Tibial nerve (tissue), 4 donors: ENCODE measurements around the gene RPTOR. TPM values are rescaled to one million over a fixed set of nuclear protein-coding genes. Genes with fewer than 3 reads are reported as not detected.

ENCODE experiments used
- DNase-seq, 2 donors: peaks; one replicate each; pipeline ENCODE4 v3.0.0-alpha.2; 2019; ENCODE audit warnings: low spot score in 2 of 2
- H3K27ac ChIP-seq, 4 donors: fragments of 200-600 bp; sonication (generic) in 3 of 4; one replicate each; pipeline ENCODE4 v1.5.1; 2017 to 2019; ENCODE audit warnings: mild to moderate bottlenecking in 1 of 4
- H3K27me3 ChIP-seq, 2 donors: fragments of 200-600 bp; sonication (generic) in 1 of 2; one replicate each; pipeline versions ENCODE4 v1.5.1 to v1.6.0; 2017 to 2019
- H3K36me3 ChIP-seq, 3 donors: fragments of 200-600 bp; sonication (generic); one replicate each; pipeline ENCODE4 v1.5.1; 2018 to 2019
- H3K4me1 ChIP-seq, 4 donors: fragments of 200-600 bp; sonication (generic) in 3 of 4; one replicate each; pipeline ENCODE4 v1.5.1; 2017 to 2019
- H3K4me3 ChIP-seq, 4 donors: fragments of 200-600 bp; sonication (generic) in 3 of 4; one replicate each; pipeline ENCODE4 v1.5.1; 2017 to 2019; ENCODE audit warnings: mild to moderate bottlenecking in 1 of 4, moderate library complexity in 1 of 4
- H3K9me3 ChIP-seq, 4 donors: fragments of 200-600 bp; sonication (generic) in 3 of 4; one replicate each; pipeline ENCODE4 v1.5.1; 2017 to 2019
- CTCF ChIP-seq, 5 experiments: fragments of 200-600 bp in 3 of 5; fragments of 450-650 bp in 2 of 5; sonication (generic) in 3 of 5; IDR thresholded peaks; one replicate each; pipeline ENCODE4 v1.5.1; 2016 to 2019; ENCODE audit warnings: antibody characterized with exemption in 5 of 5, mild to moderate bottlenecking in 3 of 5, moderate library complexity in 2 of 5
- EP300 ChIP-seq, 2 donors: sonication (generic); formaldehyde crosslinking; IDR thresholded peaks; one replicate each; pipeline ENCODE4 v1.6.1; 2017; ENCODE audit warnings: antibody characterized with exemption in 2 of 2, mild to moderate bottlenecking in 1 of 2
- POLR2A ChIP-seq, 2 donors: fragments of 450-650 bp; IDR thresholded peaks; one replicate each; pipeline ENCODE4 v1.6.1; 2017; ENCODE audit warnings: antibody characterized with exemption in 2 of 2, mild to moderate bottlenecking in 2 of 2, moderate library complexity in 2 of 2
- WGBS, 2 donors: methylation state at CpG; one replicate each; pipeline ENCODE4 v1.1.5; 2018; 5-methylcytosine and 5-hydroxymethylcytosine counted together
- total RNA-seq, 4 donors: library from RNA; depleted of rRNA; stranded (reverse); fragments of >200 nt; gene quantifications; one replicate each; pipeline ENCODE4 v1.1.0, GENCODE V29; 2016

The RPTOR gene
- total RNA-seq, 4 donors from 2014 or later: 34.7 to 56.4 (median 40.1) TPM

DNA sequence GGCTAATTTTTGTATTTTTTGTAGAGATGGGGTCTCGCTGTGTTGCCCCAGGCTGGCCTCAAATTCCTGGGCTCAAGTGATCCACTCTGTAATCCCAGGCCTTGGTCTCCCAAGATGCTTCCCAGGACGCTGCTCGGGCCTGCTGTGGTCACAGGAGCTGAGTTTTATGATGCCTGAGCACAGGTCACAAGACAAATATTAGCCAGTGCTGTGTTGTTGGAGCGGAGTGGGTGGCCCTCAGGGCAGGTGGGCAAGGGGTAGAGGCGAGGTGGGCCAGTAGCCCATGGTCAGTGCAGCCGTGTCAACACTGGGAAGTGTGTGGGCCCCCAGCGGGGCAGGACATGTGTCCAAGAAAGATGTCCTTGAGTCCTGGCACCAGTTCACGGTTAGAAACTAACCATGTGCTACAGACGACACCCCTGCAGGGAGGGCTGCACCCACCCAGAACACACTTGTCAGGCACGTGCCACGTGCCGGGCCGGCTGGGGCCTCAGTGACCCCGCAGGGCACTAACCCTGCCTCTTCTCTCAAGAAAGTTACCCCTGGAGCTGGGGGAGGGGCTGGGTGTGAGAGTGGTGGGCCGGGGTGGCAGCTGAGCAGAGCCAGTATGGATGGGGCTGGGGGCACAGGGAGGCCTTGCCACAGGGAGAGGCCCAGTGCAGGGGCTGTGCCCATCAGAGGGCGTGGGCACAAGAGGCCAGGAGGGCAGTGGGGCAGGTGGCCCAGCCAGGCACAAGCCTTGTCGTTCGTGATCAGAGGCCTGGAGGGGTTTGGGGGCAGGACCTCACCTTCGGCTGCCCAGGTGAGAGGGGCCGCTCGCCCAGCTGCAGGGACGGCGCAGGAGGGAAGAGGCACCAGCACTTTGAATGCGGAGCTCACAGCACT lies 343.9 kb downstream of the RPTOR start:
- WGBS, 2 donors: 94 to 95% methylated on average over 24 of the region's 24 CpGs
- no peak for DNase-seq
- peaks cover 0 to 92% (median 0%) of the 10 kb centered on the region in 3 donors for H3K36me3 ChIP-seq

GRCh38 chr17:80889231-80890195 lies 344.9 kb downstream of the RPTOR start:
- DNase-seq: no peak
- Histone ChIP-seq H3K27ac (no peak overlapping the region), H3K27me3 (no peaks in the 10 kb centered on the region), H3K36me3 (peaks cover 0 to 92% (median 2%) of the 10 kb centered on the region in 3 donors), H3K9me3 (no peaks in the 10 kb centered on the region), H3K4me1 (no peaks in the 10 kb centered on the region), H3K4me3 (no peak overlapping the region)
- TF ChIP-seq EP300 (IDR thresholded peaks at IDR 0.05) (no peak), CTCF (IDR thresholded peaks at IDR 0.05) (no peak), POLR2A (IDR thresholded peaks at IDR 0.05) (no peak)
- 80 to 93% methylated on average over 31 to 35 of the region's 40 CpGs for WGBS, 2 donors

More for the DNA sequence above, 343.9 kb downstream of the RPTOR start:
- no peaks in the 10 kb centered on the region for H3K9me3 ChIP-seq
- no peaks in the 10 kb centered on the region for H3K4me1 ChIP-seq
- no peak overlapping the region for H3K27ac ChIP-seq
- H3K4me3 ChIP-seq: no peak overlapping the region
- H3K27me3 ChIP-seq: no peaks in the 10 kb centered on the region
- TF ChIP-seq CTCF (IDR thresholded peaks at IDR 0.05) (no peak), EP300 (IDR thresholded peaks at IDR 0.05) (no peak), POLR2A (IDR thresholded peaks at IDR 0.05) (no peak)

DNA sequence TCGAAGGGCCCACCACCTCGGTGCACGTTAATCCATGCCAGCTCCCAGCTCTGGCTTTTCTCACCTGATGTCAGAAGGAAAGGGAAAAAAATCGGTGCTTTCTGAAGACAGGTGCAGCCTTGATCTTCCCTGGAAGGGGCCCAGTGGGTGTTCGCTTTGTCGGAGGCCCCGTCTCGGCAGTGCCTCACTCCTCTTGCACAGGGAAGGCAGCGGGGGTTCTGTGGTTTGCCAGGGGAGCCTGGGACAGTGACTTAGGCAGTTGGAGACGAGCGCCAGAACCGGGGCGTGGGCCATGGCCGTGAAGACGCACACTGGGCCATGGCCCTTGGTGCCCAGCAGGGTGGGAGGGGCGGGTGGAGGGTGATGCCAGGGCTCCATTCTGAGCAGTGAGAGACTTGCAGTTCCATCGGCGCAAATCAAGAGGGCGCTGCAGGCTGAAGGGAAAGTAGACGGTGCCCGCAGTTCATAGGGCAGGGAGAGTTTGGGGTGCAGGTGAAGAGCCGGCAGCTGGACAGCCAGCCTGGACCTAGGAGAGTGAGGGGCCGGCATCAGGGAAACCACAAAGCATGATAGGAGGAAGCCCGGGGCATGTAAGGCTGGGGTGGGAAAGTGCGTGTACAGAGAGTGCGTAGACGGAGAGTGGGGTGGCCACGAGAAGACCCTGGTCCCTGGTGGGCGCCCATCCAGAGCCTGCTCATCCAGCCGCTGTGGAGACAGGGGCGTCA lies 345.7 kb downstream of the RPTOR start:
- TF ChIP-seq EP300 (IDR thresholded peaks at IDR 0.05): no peak
- no peak for TF ChIP-seq CTCF (IDR thresholded peaks at IDR 0.05)
- no peak for TF ChIP-seq POLR2A (IDR thresholded peaks at IDR 0.05)
- H3K27me3 ChIP-seq: no peaks in the 10 kb centered on the region
- no peaks in the 10 kb centered on the region for H3K9me3 ChIP-seq
- no peak overlapping the region for H3K4me3 ChIP-seq
- 92% methylated on average over 31 of the region's 31 CpGs for WGBS, 2 donors
- DNase-seq: no peak
- H3K4me1 ChIP-seq: no peaks in the 10 kb centered on the region
- peaks cover 0 to 92% (median 2%) of the 10 kb centered on the region in 3 donors for H3K36me3 ChIP-seq
- H3K27ac ChIP-seq: peak overlapping the region in 1 of 4 donors; percentile 23

GRCh38 chr17:80890921-80891396 lies 346.3 kb downstream of the RPTOR start:
- Histone ChIP-seq H3K4me3 (no peak overlapping the region), H3K36me3 (peaks cover 0 to 91% (median 2%) of the 10 kb centered on the region in 3 donors), H3K27ac (peak overlapping the region in 2 of 4 donors; percentile 23 to 47), H3K27me3 (no peaks in the 10 kb centered on the region), H3K9me3 (no peaks in the 10 kb centered on the region), H3K4me1 (no peaks in the 10 kb centered on the region)
- DNase-seq: no peak
- TF ChIP-seq EP300 (IDR thresholded peaks at IDR 0.05) (no peak), POLR2A (IDR thresholded peaks at IDR 0.05) (no peak), CTCF (IDR thresholded peaks at IDR 0.05) (no peak)
- WGBS, 2 donors: 69 to 88% methylated on average over 18 of the region's 18 CpGs
